Measurements from ENCODE around the gene POU6F1. TPM values are rescaled to one million over a fixed set of nuclear protein-coding genes. Genes with fewer than 3 reads are reported as not detected.

POU6F1 gene
- total and polyA plus RNA-seq, 9 donors, result 4.6 to 10.3 (median 7.6) TPM

DNA sequence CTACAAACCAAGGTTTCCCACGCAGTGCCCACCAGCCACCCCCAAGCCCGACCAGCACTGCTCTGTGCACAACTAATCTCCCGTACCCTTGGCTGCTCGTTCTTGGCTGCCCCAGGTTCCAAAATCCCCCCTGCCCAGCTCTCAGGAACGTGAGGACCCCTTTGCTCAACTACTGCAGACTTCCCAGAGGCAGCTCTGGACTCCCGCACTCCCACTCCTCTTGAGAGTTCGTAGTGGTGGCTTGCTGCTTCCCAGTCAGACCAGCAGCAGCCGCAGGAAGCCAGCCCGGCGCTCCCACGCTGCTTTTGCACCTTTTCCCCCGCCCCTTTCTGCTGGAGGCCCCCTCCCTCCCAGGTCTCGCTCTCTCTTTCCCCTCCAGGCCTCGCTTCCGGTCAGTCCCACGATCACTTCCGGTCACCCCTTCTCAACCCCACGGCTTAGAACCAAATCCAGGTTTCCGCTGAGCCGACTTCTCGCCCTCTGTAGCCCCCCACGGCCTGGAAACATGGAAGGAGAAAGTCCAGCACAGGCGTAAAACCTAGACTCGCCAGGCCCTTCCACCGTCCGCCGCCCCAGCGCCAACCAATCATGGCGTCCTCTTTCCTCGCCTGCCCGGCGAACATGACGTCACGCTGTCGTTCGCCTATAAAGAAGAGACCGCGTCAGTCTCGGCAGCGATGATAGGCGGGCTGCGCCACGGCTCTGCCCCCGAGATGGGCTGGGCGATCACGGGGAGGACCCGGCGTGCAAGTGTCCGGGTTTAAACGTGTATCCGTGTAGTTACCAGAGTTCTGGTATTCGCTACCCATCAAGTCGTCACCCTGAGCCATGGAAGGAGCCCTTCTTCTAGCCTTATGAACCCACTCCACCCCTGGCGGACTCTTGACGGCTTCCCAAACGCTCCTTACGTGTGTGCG, 45.1 kb downstream of the POU6F1 start, which contains the start of gene TFCP2:
Gene TFCP2 (minus strand): TSS at position 621 of the 917 bp plus-strand sequence. CDS start 713 bp downstream, outside the sequence.
- H3K27ac ChIP-seq (ENCODE audit: low read length), result peak within 1 kb of the TSS; percentile 99
- no peaks in the 10 kb centered on the region for H3K27me3 ChIP-seq (ENCODE audit: control insufficient read depth, insufficient read depth, low read length)
- under 1% methylated on average over 56 of the region's 58 CpGs for WGBS (ENCODE audit: insufficient coverage)

DNA sequence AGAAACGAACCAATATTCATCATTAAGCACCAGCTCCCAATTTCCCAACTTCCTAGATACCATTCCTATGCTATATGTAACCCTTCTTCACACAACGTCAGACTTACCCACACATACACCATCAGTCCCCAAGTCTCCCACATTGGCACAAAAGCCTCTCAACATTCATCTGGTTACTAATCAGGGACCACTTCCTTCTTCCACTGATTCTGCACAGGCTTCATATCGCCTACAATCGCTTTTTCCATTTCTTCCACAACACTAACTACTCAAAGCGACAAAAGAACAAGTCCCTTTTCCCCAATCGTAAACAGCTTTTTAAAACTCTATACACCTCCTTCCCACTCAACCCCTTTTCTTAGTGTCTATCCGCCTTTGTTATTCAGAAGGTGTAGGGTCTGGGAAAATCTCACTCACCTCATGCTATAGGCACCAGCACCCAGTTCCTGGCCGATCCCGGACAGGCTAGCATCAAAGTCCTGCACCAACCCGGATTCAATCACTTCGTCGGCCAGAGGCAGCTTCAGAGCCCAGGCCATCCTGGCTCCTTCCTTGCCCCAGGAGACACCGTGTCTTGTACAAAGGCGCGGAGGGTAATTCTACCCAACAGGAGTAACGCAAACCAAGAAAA, 45.9 kb downstream of the POU6F1 start:
- 1% methylated on average over 15 of the region's 16 CpGs for WGBS (ENCODE audit: insufficient coverage)
- Histone ChIP-seq H3K9me3 (replicated peaks; ENCODE audit: control insufficient read depth, low read depth, low read length) (no peaks in the 10 kb centered on the region), H3K27ac (ENCODE audit: low read length) (peak overlapping the region; percentile 99), H3K36me3 (ENCODE audit: control insufficient read depth, insufficient read depth, low read length) (no peaks in the 10 kb centered on the region), H3K4me1 (ENCODE audit: control insufficient read depth, insufficient read depth, low read length) (peaks cover 10% of the 10 kb centered on the region), H3K27me3 (ENCODE audit: control insufficient read depth, insufficient read depth, low read length) (no peaks in the 10 kb centered on the region), H3K4me3 (ENCODE audit: low read length) (peak overlapping the region; percentile 77)
- DNase-seq, result no peak

More for the DNA sequence above, 45.1 kb downstream of the POU6F1 start, which contains the start of gene TFCP2:
- peak; percentile 99 for DNase-seq
- no peaks in the 10 kb centered on the region for H3K36me3 ChIP-seq (ENCODE audit: control insufficient read depth, insufficient read depth, low read length)
- H3K4me3 ChIP-seq (ENCODE audit: low read length), result peak within 1 kb of the TSS; percentile 77
- H3K9me3 ChIP-seq (replicated peaks; ENCODE audit: control insufficient read depth, low read depth, low read length), result no peaks in the 10 kb centered on the region
- H3K4me1 ChIP-seq (ENCODE audit: control insufficient read depth, insufficient read depth, low read length), result peaks cover 10% of the 10 kb centered on the region

DNA sequence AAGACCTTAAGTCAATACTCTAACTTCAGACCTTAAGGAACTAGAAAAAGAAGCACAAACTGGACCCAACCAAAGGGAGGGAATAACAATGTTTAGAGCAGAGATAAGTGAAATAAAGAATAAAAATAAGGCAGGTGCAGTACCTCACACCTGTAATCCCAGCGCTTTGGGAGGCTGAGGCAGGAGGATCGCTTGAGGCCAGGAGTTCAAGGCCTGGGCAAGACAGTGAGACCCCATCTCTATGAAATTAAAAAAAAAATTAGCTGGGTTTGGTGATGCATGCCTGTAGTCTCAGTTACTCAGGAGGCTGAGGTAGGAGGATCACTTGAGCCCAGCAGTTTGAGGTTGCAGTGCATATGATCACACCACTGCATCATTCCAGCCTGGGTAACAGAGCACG, 54.1 kb downstream of the POU6F1 start:
- no peak overlapping the region for H3K4me3 ChIP-seq (ENCODE audit: low read length)
- peaks cover 3% of the 10 kb centered on the region for H3K36me3 ChIP-seq (ENCODE audit: control insufficient read depth, insufficient read depth, low read length)
- no peaks in the 10 kb centered on the region for H3K9me3 ChIP-seq (replicated peaks; ENCODE audit: control insufficient read depth, low read depth, low read length)
- no peak for DNase-seq
- no peak overlapping the region for H3K27ac ChIP-seq (ENCODE audit: low read length)
- H3K4me1 ChIP-seq (ENCODE audit: control insufficient read depth, insufficient read depth, low read length), result no peaks in the 10 kb centered on the region
- H3K27me3 ChIP-seq (ENCODE audit: control insufficient read depth, insufficient read depth, low read length), result no peaks in the 10 kb centered on the region
- WGBS (ENCODE audit: insufficient coverage), result no CpG with 5 or more reads among the region's 3 CpGs

DNA sequence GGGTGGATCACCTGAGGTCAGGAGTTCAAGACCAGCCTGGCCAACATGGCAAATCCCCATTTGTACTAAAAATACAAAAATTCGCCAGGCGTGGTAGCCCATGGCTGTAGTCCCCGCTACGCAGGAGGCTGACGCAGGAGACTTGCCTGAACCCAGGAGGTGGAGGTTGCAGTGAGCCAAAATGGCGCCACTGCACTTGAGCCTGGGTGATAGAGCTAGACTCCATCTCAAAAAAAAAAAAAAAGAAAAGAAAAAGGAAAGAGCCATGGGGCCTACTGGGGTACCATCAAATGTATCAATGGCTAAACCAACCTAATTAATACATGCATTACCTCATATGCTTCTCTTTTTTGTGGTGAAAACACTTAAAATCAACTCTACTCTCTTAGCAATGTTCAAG, 55.6 kb downstream of the POU6F1 start:
- Histone ChIP-seq H3K36me3 (ENCODE audit: control insufficient read depth, insufficient read depth, low read length) (peaks cover 3% of the 10 kb centered on the region), H3K27me3 (ENCODE audit: control insufficient read depth, insufficient read depth, low read length) (no peaks in the 10 kb centered on the region), H3K9me3 (replicated peaks; ENCODE audit: control insufficient read depth, low read depth, low read length) (no peaks in the 10 kb centered on the region), H3K27ac (ENCODE audit: low read length) (no peak overlapping the region), H3K4me1 (ENCODE audit: control insufficient read depth, insufficient read depth, low read length) (no peaks in the 10 kb centered on the region), H3K4me3 (ENCODE audit: low read length) (no peak overlapping the region)
- 100% methylated on average over 1 of the region's 6 CpGs for WGBS (ENCODE audit: insufficient coverage)
- DNase-seq, result no peak

DNA sequence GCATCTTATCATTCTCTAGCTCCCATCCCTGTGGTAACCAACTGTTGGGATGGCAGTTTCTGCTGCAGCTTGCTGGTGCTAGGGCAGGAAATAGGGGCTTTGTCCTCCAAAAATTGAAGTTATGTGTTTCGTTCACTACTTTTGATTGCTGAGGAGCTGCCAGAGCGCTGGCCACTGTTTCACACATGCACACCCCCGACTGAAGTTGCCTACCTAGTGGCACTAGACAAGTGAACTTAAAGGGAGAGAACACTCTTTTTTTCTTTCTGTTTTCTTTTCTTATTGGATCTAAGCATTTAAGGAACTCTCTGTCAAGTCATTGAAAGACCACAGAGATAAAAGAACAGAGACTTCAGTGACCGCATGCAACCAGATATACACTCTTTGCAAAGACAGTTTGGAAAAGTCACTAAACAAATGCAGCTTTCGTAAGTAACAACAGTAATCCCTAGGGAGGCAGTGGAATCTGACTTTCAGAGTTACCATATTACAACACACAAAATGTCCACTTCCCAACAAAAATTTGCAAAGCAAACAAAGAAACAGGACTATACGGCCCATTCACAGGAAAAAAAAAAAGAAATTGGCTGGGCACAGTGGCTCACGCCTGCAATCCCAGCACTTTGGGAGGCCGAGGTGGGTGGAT, 56.9 kb downstream of the POU6F1 start:
- WGBS (ENCODE audit: insufficient coverage), result 50% methylated on average over 4 of the region's 8 CpGs
- DNase-seq, result peak; percentile 15

DNA sequence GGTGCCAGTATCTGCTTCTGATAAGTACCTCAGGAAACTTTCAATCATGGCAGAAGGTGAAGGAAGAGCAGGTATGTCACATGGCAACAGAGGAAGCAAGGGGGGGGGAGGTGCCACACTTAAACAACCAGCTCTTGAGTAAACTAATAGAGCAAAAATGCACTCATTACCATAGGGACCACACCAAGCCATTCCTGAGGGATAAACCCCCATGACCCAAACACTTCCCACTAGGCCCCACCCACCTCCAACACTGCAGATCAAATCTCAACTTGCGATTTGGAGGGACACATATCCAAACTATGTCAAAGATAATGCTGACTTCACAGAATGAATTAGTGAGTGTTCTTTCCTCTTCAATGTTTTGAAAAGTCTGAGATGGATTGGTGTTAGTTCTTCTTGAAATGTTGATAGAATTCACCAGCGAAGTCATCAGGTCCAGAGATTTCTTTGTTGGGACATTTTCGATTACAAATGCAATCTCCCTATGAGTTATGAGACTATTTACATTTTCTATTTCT, 61.6 kb downstream of the POU6F1 start:
- WGBS (ENCODE audit: insufficient coverage), result no CpG with 5 or more reads among the region's 3 CpGs
- Histone ChIP-seq H3K36me3 (ENCODE audit: control insufficient read depth, insufficient read depth, low read length) (no peaks in the 10 kb centered on the region), H3K4me1 (ENCODE audit: control insufficient read depth, insufficient read depth, low read length) (no peaks in the 10 kb centered on the region), H3K27ac (ENCODE audit: low read length) (no peak overlapping the region), H3K4me3 (ENCODE audit: low read length) (no peak overlapping the region), H3K27me3 (ENCODE audit: control insufficient read depth, insufficient read depth, low read length) (no peaks in the 10 kb centered on the region), H3K9me3 (replicated peaks; ENCODE audit: control insufficient read depth, low read depth, low read length) (no peaks in the 10 kb centered on the region)
- DNase-seq, result no peak

More for the DNA sequence above, 56.9 kb downstream of the POU6F1 start:
- H3K9me3 ChIP-seq (replicated peaks; ENCODE audit: control insufficient read depth, low read depth, low read length), result no peaks in the 10 kb centered on the region
- H3K27ac ChIP-seq (ENCODE audit: low read length), result no peak overlapping the region
- H3K36me3 ChIP-seq (ENCODE audit: control insufficient read depth, insufficient read depth, low read length), result peaks cover 3% of the 10 kb centered on the region
- H3K27me3 ChIP-seq (ENCODE audit: control insufficient read depth, insufficient read depth, low read length), result no peaks in the 10 kb centered on the region
- no peak overlapping the region for H3K4me3 ChIP-seq (ENCODE audit: low read length)
- H3K4me1 ChIP-seq (ENCODE audit: control insufficient read depth, insufficient read depth, low read length), result no peaks in the 10 kb centered on the region

DNA sequence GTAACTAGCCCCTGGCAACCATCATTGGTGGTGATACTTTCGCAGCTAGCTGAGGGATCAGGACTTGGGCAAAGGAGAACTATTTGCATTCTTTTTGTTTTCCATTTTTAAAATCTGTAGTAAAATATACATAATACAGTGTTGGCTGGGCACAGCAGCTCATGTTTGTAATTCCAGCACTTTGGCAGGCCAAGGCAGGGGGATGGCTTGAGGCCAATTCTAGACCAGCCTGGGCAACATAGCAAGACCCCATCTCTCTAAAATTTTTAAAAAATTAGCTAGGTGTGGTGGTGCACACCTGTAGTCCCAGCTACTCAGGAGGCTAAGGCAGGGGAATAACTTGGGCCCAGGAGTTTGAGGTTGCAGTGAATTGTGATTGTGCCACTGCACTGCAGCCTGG, 64.9 kb downstream of the POU6F1 start:
- no CpG with 5 or more reads among the region's 1 CpG for WGBS (ENCODE audit: insufficient coverage)
- H3K4me3 ChIP-seq (ENCODE audit: low read length), result no peak overlapping the region
- no peak overlapping the region for H3K27ac ChIP-seq (ENCODE audit: low read length)
- no peaks in the 10 kb centered on the region for H3K36me3 ChIP-seq (ENCODE audit: control insufficient read depth, insufficient read depth, low read length)
- no peak for DNase-seq
- no peaks in the 10 kb centered on the region for H3K4me1 ChIP-seq (ENCODE audit: control insufficient read depth, insufficient read depth, low read length)
- H3K9me3 ChIP-seq (replicated peaks; ENCODE audit: control insufficient read depth, low read depth, low read length), result no peaks in the 10 kb centered on the region
- H3K27me3 ChIP-seq (ENCODE audit: control insufficient read depth, insufficient read depth, low read length), result no peaks in the 10 kb centered on the region

DNA sequence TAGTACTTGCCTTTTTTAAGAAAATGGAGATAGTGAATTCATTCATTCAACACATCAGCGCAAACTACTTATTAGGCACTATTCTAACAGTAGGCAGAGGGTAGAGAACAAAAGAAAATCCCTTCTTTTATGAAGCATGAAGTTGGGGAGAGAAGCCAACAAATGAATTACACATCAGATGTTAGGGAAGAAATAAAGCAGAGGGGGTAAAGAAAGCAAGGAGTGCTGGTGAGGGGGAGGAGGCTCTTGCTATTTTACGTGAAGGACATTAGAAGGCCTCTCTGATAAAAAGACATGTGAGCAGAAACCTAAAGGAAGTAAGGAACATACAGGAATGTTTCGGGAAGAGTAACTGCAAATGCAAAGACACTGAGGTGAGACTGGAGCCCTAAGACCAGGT, 67.1 kb downstream of the POU6F1 start:
- no peaks in the 10 kb centered on the region for H3K27me3 ChIP-seq (ENCODE audit: control insufficient read depth, insufficient read depth, low read length)
- DNase-seq, result no peak
- 50% methylated on average over 2 of the region's 3 CpGs for WGBS (ENCODE audit: insufficient coverage)
- H3K9me3 ChIP-seq (replicated peaks; ENCODE audit: control insufficient read depth, low read depth, low read length), result no peaks in the 10 kb centered on the region
- H3K4me3 ChIP-seq (ENCODE audit: low read length), result no peak overlapping the region
- no peak overlapping the region for H3K27ac ChIP-seq (ENCODE audit: low read length)
- no peaks in the 10 kb centered on the region for H3K36me3 ChIP-seq (ENCODE audit: control insufficient read depth, insufficient read depth, low read length)
- no peaks in the 10 kb centered on the region for H3K4me1 ChIP-seq (ENCODE audit: control insufficient read depth, insufficient read depth, low read length)

DNA sequence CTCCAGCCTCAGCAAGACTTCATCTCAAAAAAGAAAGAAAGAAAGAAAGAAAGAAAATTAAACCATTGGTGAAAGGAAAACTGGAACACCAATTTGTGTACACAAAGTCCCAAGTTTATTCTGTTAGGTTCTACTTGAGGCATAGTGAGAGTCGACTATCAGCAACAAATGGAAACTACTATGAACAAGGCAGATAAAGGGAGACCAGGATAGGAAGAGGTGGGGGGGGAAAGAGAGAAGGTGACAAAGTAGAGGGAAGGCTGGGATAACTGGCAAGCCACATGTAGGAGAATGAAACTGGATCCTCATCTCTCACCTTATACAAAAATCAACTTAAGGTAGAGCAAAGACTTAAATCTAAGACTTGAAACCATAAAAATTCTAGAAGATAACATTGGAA, 70.6 kb downstream of the POU6F1 start:
- no peaks in the 10 kb centered on the region for H3K36me3 ChIP-seq (ENCODE audit: control insufficient read depth, insufficient read depth, low read length)
- no peaks in the 10 kb centered on the region for H3K9me3 ChIP-seq (replicated peaks; ENCODE audit: control insufficient read depth, low read depth, low read length)
- no peak for DNase-seq
- H3K27ac ChIP-seq (ENCODE audit: low read length), result no peak overlapping the region
- no peaks in the 10 kb centered on the region for H3K27me3 ChIP-seq (ENCODE audit: control insufficient read depth, insufficient read depth, low read length)
- no peaks in the 10 kb centered on the region for H3K4me1 ChIP-seq (ENCODE audit: control insufficient read depth, insufficient read depth, low read length)
- no peak overlapping the region for H3K4me3 ChIP-seq (ENCODE audit: low read length)
- no CpG with 5 or more reads among the region's 1 CpG for WGBS (ENCODE audit: insufficient coverage)

Data from muscle of leg (tissue), 11 donors.